Measurements from ENCODE around the gene BFSP2.
A peak's percentile ranks its signal among the peaks of the same experiment; 100 is the strongest.
"Not testable (repeated sequence)": the region's sequence is repeated elsewhere in the genome, so short reads cannot be mapped to it uniquely, and the experiment has no call there.

Gene BFSP2

GRCh38 chr3:133475245-133476010, 75.6 kb downstream of the BFSP2 start:
- TF ChIP-seq CTCF (IDR thresholded peaks at IDR 0.05; ENCODE audit: control extremely low read depth, extremely low read depth, low read depth, missing control alignments) = peak; percentile 2
- DNase-seq (ENCODE audit: extremely low spot score) = peak; percentile 80
- ChIA-PET POLR2A (interaction anchor here (0.6 to 1.2 kb wide), 5 partner anchors 27 to 777 kb away, joined by 3 to 4 read pairs (median 4); partner anchors contain the start of gene CDV3), CTCF (interaction anchor here (0.7 to 16.7 kb wide), 8 partner anchors 8 to 434 kb away, joined by 3 to 240 read pairs (median 4); no protein-coding TSS in a partner anchor)

- DNase-seq (ENCODE audit: extremely low spot score) = no peak
- CTCF ChIA-PET = interaction anchor here (1.0 to 16.7 kb wide), 3 partner anchors 11 to 104 kb away, joined by 3 to 240 read pairs (median 170); no protein-coding TSS in a partner anchor
Observed at GRCh38 chr3:133476971-133477375, 77.1 kb downstream of the BFSP2 start.

GRCh38 chr3:133477487-133477886, 77.6 kb downstream of the BFSP2 start:
- POLR2A ChIA-PET = no interaction called here
- no peak for TF ChIP-seq CTCF (IDR thresholded peaks at IDR 0.05; ENCODE audit: control extremely low read depth, extremely low read depth, low read depth, missing control alignments)
- peak; percentile 52 for DNase-seq (ENCODE audit: extremely low spot score)
- CTCF ChIA-PET = interaction anchor here (1.0 to 16.7 kb wide), 3 partner anchors 11 to 103 kb away, joined by 3 to 240 read pairs (median 170); no protein-coding TSS in a partner anchor

More at GRCh38 chr3:133476971-133477375, 77.1 kb downstream of the BFSP2 start:
- TF ChIP-seq CTCF (IDR thresholded peaks at IDR 0.05; ENCODE audit: control extremely low read depth, extremely low read depth, low read depth, missing control alignments) = peak; percentile 6
- POLR2A ChIA-PET = no interaction called here

- ChIA-PET POLR2A (no interaction called here), CTCF (interaction anchor here (1.2 to 15.9 kb wide), 2 partner anchors 9 to 33 kb away, joined by 3 to 170 read pairs; no protein-coding TSS in a partner anchor)
- no peak for DNase-seq (ENCODE audit: extremely low spot score)
- no peak for TF ChIP-seq CTCF (IDR thresholded peaks at IDR 0.05; ENCODE audit: control extremely low read depth, extremely low read depth, low read depth, missing control alignments)
Observed at GRCh38 chr3:133478624-133479023, 78.8 kb downstream of the BFSP2 start.

- no peak for TF ChIP-seq CTCF (IDR thresholded peaks at IDR 0.05; ENCODE audit: control extremely low read depth, extremely low read depth, low read depth, missing control alignments)
- ChIA-PET POLR2A (interaction anchor here (0.9 kb wide), 1 partner anchor 9 kb away, joined by 3 read pairs; no protein-coding TSS in a partner anchor), CTCF (interaction anchor here (0.7 to 15.9 kb wide), 7 partner anchors 9 to 94 kb away, joined by 3 to 170 read pairs (median 4); partner anchors contain the start of gene CDV3)
- DNase-seq (ENCODE audit: extremely low spot score) = no peak
Observed at GRCh38 chr3:133479401-133479800, 79.5 kb downstream of the BFSP2 start.

- no peak for TF ChIP-seq CTCF (IDR thresholded peaks at IDR 0.05; ENCODE audit: control extremely low read depth, extremely low read depth, low read depth, missing control alignments)
- POLR2A ChIA-PET = interaction anchor here (0.9 kb wide), 1 partner anchor 9 kb away, joined by 3 read pairs; no protein-coding TSS in a partner anchor
- CTCF ChIA-PET = interaction anchor here (0.7 to 15.9 kb wide), 7 partner anchors 8 to 93 kb away, joined by 3 to 170 read pairs (median 4); partner anchors contain the start of gene CDV3
Observed at GRCh38 chr3:133479895-133480669, 80.2 kb downstream of the BFSP2 start.

GRCh38 chr3:133482474-133482873, 82.6 kb downstream of the BFSP2 start:
- DNase-seq (ENCODE audit: extremely low spot score); POLR2A ChIA-PET: not testable (repeated sequence)
- CTCF ChIA-PET = interaction anchor here (11.3 kb wide), 1 partner anchor 9 kb away, joined by 170 read pairs; no protein-coding TSS in a partner anchor

More at GRCh38 chr3:133479895-133480669, 80.2 kb downstream of the BFSP2 start:
- peak; percentile 56 for DNase-seq (ENCODE audit: extremely low spot score)
